Frontal cortex (tissue), 4 donors: Measurements from ENCODE around the gene SPON1. TPM values are rescaled to one million over a fixed set of nuclear protein-coding genes. Genes with fewer than 3 reads are reported as not detected.
"Not testable (repeated sequence)": the region's sequence is repeated elsewhere in the genome, so short reads cannot be mapped to it uniquely, and the experiment has no call there.

ENCODE experiments used
- DNase-seq, 2 donors: peaks; one replicate each; pipeline ENCODE4 v3.0.0; 2012; ENCODE audit warnings: low spot score in 2 of 2
- FAIRE-seq: peaks from 2 replicates; lab custom pipeline; 2012; peaks lifted over from hg19 to GRCh38; lab: Jason Lieb, UNC
- total RNA-seq: library from RNA; depleted of rRNA; stranded (reverse); fragments of >200 nt; gene quantifications from one replicate; pipeline ENCODE4 v1.2.3, GENCODE V29; 2014
- donor health status: control.
- donor health status: control.
- donor health status: control.

Gene SPON1
- total RNA-seq, 1 donor from 2014 or later, result 33.4 TPM

DNA sequence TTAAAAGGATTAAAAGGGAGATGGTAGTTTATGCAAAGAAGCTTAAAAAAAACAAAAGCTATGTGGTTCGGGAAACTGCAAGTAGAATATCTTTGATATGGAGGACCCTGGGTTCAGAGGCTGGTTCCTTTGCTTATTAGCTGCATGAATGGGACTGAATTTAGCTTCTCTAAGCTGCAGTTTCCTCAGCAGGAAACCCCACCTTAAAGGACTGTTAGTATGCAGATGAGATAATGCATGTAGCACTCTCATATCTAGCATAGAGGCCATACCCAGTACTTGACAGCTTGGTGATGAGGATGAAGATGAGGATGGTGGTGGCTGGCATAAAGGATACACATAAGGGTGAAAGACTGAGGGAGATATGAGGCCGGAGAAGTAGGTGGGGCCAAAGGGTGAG lies 261.9 kb downstream of the SPON1 start:
- DNase-seq, result no peak

DNA sequence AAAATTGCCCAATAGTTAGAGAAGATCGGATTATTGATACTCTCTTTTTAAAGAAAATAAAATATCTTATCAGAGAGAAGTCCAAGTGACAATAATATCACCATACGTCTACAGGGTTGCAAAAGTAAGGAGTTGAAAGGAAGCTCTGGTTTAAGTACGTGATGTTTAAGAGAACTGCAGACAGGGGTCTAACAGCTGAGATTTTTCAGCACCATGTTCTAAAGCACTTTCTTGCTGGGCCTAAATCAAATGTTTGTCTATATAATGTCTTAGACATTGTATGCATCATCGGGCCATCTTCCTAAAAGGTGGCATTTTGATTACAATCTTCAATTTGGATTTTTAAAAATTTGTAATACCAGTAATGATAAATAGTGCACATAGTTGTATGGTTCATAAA lies 263.1 kb downstream of the SPON1 start:
- FAIRE-seq (no peak), DNase-seq (no peak)

More for the DNA sequence above, 261.9 kb downstream of the SPON1 start:
- no peak for FAIRE-seq

GRCh38 chr11:14228356-14228755 lies 265.8 kb downstream of the SPON1 start:
- DNase-seq, result no peak
- FAIRE-seq, result no peak

GRCh38 chr11:14229472-14229871 lies 266.9 kb downstream of the SPON1 start:
- no peak for FAIRE-seq
- DNase-seq, result no peak

DNA sequence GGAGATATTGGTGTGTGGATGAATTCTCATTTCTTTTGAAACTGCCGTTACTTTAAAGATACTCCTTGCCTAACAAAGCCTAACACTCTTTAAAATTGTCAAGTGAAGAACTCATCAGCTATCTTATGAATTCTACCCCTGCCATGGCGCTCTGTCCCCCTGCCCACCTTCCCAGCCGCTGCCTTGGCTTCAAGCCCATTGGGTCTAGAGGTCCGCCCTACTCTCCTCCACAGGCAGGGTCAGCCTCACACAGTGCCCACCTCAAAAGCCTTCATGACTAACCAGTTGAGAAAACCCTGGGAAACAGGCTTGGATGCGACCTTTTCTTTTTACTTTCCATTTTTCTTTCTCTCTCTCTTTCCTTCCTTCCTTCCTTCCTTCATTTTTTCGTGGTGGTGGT lies 267.9 kb downstream of the SPON1 start:
- FAIRE-seq, result no peak
- DNase-seq, result no peak

GRCh38 chr11:14232652-14233051 lies 270.1 kb downstream of the SPON1 start:
- FAIRE-seq (no peak), DNase-seq (no peak)

DNA sequence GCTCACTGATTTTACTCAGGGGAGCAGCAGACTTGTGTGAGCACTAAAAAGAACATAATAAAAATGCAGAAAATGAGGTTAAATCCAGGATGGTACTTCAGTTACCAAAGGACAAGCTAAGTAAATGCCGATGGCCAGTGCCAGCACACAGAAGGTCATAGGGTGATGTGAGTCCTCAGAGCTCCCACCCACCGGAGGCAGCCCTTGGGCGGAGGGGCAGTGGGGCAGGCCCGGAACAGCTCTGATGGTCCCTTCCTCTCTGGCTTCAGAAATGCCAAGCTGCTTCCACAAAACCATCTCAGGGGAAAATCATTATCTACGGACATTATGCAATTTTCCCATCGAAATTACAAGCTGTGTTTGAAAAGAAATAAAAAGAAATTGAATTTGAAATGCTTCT lies 271.9 kb downstream of the SPON1 start:
- no peak for FAIRE-seq

GRCh38 chr11:14235701-14236100 lies 273.2 kb downstream of the SPON1 start:
- DNase-seq, result no peak
- no peak for FAIRE-seq

More for the DNA sequence above, 271.9 kb downstream of the SPON1 start:
- no peak for DNase-seq

DNA sequence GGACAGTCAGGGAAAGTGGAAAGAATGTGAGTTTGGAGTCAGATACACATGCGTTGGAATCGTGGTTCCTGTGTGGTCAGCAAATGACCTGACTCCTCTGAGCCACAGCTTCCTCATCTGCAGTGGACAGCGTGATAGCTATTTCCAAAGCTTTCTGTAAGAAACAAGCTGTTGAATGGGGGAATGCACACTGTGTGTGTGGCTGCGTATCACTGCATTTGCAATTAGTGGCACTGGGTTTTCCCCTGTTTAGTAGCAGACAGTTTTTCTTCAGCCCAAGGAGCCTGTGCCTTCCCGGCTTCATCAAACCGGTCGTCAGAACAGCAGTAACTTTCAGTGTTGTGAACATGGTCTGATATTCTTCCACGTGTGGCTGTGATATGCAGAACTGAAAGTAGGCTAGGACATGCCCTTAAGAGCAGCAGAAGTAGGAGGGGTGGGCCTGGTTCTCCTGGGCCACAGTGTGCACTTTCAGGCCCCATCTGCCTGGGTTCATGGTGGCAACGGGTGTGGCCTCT lies 275.0 kb downstream of the SPON1 start:
- DNase-seq, result no peak
- no peak for FAIRE-seq

DNA sequence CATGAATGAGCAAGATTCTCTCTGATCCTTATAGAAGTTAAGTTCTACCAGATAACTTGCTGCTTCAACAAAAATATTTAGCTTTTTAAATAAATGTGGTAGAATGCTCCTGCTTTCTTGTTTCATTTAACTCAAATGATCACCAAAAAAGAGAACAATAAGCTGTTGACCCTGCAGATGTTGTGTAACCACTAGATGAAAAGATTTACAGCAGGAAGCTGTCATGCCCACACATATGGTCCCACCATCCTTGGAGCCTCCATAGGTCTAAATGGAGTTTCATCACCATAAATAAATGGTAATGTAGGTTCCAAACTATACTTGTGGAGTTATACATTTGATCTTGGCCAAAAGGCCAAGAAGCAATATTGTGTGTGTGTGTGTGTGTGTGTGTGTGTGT lies 277.7 kb downstream of the SPON1 start:
- FAIRE-seq (no peak), DNase-seq (no peak)

GRCh38 chr11:14240951-14241350 lies 278.4 kb downstream of the SPON1 start:
- FAIRE-seq, result no peak
- no peak for DNase-seq

- DNase-seq, result no peak
- FAIRE-seq, result no peak
These were observed 279.7 kb downstream of the SPON1 start for GRCh38 chr11:14242187-14242586.

GRCh38 chr11:14242733-14243132 lies 280.2 kb downstream of the SPON1 start:
- FAIRE-seq (no peak), DNase-seq (no peak)

GRCh38 chr11:14244926-14245325 lies 282.4 kb downstream of the SPON1 start:
- DNase-seq (no peak), FAIRE-seq (no peak)

DNA sequence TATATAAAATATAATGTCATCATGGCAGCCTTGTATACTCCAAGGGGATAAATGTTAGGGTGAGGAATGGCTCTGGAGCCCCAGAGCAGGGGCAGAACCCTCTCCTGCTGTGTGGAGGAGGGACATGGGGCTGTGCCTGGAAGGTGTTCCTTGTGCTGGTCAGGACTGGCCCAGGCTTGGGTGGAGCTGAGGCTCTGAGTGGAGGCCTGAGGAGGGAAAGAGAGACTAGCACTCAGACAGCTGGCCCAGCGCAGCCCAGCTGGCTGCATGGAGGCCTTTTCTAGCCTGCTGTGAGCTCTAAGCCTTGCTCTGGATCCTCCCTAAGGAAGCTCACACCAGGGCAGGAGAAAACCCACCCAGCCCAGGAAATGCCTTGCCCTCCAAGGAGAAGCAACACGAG lies 282.9 kb downstream of the SPON1 start:
- no peak for DNase-seq
- FAIRE-seq, result no peak

DNA sequence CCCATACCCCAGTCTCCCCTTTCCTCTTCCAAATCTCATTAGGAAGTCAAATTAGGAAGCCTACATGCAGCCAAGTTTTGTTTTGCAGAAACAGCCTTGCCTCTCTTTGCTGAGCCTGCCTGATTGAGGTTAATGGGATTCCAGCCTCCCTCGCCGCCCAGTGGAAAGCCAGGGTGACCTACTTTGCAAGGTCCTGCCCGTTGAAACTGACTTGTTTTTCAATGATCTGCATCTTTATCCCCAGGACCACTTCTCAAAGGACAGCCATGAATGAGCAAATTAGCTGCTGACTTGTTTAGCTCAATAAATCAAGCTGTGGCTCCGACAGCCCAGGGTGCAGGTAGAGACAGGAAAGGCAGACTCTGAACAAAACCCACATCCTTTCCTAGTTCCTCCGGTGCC lies 286.1 kb downstream of the SPON1 start:
- FAIRE-seq (no peak), DNase-seq (no peak)

GRCh38 chr11:14249121-14249963 lies 286.8 kb downstream of the SPON1 start:
- FAIRE-seq, result peak; percentile 13
- DNase-seq, result peak in 1 of 2 donors; percentile 48

DNA sequence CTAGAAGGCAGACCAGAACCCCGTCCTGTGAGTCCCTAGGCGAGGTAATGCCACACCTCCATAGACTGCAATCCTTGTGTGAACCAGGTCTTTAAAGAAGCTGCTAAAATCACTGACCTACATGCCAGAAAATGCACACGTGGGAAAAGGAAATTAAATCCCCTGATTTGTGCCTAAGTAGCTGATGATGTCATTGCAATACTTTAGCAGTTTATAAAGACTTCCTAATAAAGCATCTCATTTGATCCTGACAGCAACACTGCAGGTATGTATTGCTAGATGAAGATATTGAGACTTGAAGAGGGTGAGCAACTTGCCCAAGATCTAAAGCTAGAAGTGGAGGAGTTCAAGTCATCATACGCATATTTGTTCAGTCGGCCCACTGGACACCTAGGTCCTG lies 289.2 kb downstream of the SPON1 start:
- FAIRE-seq (no peak), DNase-seq (no peak)

GRCh38 chr11:14252501-14252900 lies 290.0 kb downstream of the SPON1 start:
- not testable (repeated sequence) for FAIRE-seq, DNase-seq

GRCh38 chr11:14253421-14253820 lies 290.9 kb downstream of the SPON1 start:
- no peak for DNase-seq
- no peak for FAIRE-seq

- no peak for FAIRE-seq
These were observed 291.3 kb downstream of the SPON1 start for GRCh38 chr11:14253840-14254239.

More at GRCh38 chr11:14253840-14254239, 291.3 kb downstream of the SPON1 start:
- DNase-seq, result no peak
